HL-60 (cell line): ENCODE data around the gene SEC63.
"Not testable (repeated sequence)": the region's sequence is repeated elsewhere in the genome, so short reads cannot be mapped to it uniquely, and the experiment has no call there.

ENCODE experiments used
- TF ChIP-seq, protein P1 (sequence below): IDR thresholded peaks from one replicate; pipeline ENCODE4 v1.5.1; 2011; ENCODE audit warnings: low read length, control low read depth, inconsistent platforms; ENCODE audit not compliant: insufficient read depth
- TF ChIP-seq, protein P2 (sequence below): IDR thresholded peaks from 2 replicates; pipeline ENCODE4 v1.6.1; 2012; ENCODE audit warnings: low read depth; ENCODE audit not compliant: insufficient replicate concordance

DNA sequence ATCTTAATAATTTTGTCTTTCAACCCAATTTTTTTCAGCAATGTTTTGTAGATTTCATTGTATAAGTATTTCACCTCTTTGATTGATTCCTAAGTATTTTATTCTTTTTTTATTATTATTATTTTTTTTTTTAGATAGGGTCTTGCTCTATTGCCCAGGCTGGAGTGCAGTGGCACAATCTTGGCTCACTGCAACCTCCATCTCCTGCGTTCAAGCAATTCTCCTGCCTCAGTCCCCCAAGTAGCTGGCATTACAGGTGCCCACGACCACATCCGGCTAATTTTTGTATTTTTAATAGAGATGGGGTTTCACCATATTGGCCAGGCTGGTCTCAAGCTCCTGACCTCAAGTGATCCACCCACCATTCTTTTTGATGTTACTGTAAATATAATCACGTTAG is 97.0 kb downstream of the SEC63 start:
- TF ChIP-seq, protein P1, sequence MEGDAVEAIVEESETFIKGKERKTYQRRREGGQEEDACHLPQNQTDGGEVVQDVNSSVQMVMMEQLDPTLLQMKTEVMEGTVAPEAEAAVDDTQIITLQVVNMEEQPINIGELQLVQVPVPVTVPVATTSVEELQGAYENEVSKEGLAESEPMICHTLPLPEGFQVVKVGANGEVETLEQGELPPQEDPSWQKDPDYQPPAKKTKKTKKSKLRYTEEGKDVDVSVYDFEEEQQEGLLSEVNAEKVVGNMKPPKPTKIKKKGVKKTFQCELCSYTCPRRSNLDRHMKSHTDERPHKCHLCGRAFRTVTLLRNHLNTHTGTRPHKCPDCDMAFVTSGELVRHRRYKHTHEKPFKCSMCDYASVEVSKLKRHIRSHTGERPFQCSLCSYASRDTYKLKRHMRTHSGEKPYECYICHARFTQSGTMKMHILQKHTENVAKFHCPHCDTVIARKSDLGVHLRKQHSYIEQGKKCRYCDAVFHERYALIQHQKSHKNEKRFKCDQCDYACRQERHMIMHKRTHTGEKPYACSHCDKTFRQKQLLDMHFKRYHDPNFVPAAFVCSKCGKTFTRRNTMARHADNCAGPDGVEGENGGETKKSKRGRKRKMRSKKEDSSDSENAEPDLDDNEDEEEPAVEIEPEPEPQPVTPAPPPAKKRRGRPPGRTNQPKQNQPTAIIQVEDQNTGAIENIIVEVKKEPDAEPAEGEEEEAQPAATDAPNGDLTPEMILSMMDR = not testable (repeated sequence)
- TF ChIP-seq, protein P2, sequence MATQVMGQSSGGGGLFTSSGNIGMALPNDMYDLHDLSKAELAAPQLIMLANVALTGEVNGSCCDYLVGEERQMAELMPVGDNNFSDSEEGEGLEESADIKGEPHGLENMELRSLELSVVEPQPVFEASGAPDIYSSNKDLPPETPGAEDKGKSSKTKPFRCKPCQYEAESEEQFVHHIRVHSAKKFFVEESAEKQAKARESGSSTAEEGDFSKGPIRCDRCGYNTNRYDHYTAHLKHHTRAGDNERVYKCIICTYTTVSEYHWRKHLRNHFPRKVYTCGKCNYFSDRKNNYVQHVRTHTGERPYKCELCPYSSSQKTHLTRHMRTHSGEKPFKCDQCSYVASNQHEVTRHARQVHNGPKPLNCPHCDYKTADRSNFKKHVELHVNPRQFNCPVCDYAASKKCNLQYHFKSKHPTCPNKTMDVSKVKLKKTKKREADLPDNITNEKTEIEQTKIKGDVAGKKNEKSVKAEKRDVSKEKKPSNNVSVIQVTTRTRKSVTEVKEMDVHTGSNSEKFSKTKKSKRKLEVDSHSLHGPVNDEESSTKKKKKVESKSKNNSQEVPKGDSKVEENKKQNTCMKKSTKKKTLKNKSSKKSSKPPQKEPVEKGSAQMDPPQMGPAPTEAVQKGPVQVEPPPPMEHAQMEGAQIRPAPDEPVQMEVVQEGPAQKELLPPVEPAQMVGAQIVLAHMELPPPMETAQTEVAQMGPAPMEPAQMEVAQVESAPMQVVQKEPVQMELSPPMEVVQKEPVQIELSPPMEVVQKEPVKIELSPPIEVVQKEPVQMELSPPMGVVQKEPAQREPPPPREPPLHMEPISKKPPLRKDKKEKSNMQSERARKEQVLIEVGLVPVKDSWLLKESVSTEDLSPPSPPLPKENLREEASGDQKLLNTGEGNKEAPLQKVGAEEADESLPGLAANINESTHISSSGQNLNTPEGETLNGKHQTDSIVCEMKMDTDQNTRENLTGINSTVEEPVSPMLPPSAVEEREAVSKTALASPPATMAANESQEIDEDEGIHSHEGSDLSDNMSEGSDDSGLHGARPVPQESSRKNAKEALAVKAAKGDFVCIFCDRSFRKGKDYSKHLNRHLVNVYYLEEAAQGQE = not testable (repeated sequence)
